MCF 10A (cell line): ENCODE measurements around the gene COL23A1. TPM values are rescaled to one million over a fixed set of nuclear protein-coding genes. Genes with fewer than 3 reads are reported as not detected.

Source experiments
- BruUV-seq: library from RNA; stranded (reverse); fragments of 400-500 nt; replicated peaks from 2 replicates; lab custom pipeline; 2021; lab: Mats Ljungman, UMichigan
- CTCF ChIA-PET: fragments of 300-600 bp; sonication (Branson Sonifier 250); formaldehyde crosslinking; extraction: SDS; loops from one replicate; lab custom pipeline; 2021; ENCODE audit warnings: antibody characterized with exemption, inconsistent platforms; lab: Yijun Ruan, JAX
- POLR2A ChIA-PET: fragments of 300-600, 350-650 bp; sonication (Branson Sonifier 250); formaldehyde crosslinking; extraction: SDS; loops from one replicate; lab custom pipeline; 2020; ENCODE audit warnings: antibody characterized with exemption, inconsistent platforms; lab: Yijun Ruan, JAX
- DNase-seq: peaks from one replicate; pipeline ENCODE4 v3.0.0-alpha.2; 2018; ENCODE audit not compliant: unreplicated experiment
- H3K27ac Mint-ChIP-seq: one replicate; pipeline ENCODE4 v1.8.0; 2022; ENCODE audit warnings: mild to moderate bottlenecking, low read depth, mixed read lengths; ENCODE audit not compliant: unreplicated experiment
- H3K27me3 Mint-ChIP-seq: one replicate; pipeline ENCODE4 v1.8.0; 2022; ENCODE audit warnings: mixed read lengths; ENCODE audit not compliant: insufficient read depth, unreplicated experiment
- H3K36me3 Mint-ChIP-seq: one replicate; pipeline ENCODE4 v1.8.0; 2022; ENCODE audit warnings: mild to moderate bottlenecking, moderate library complexity, mixed read lengths; ENCODE audit not compliant: insufficient read depth, unreplicated experiment
- H3K4me1 Mint-ChIP-seq: one replicate; pipeline ENCODE4 v1.8.0; 2022; ENCODE audit warnings: mixed read lengths; ENCODE audit not compliant: insufficient read depth, unreplicated experiment
- H3K4me3 Mint-ChIP-seq: one replicate; pipeline ENCODE4 v1.8.0; 2022; ENCODE audit warnings: mild to moderate bottlenecking, moderate library complexity, mixed read lengths; ENCODE audit not compliant: unreplicated experiment
- H3K9me3 Mint-ChIP-seq: one replicate; pipeline ENCODE4 v1.8.0; 2022; ENCODE audit warnings: mixed read lengths; ENCODE audit not compliant: unreplicated experiment
- CTCF ChIP-seq: fragments of 200-600 bp; IDR thresholded peaks from one replicate; pipeline ENCODE4 v1.8.0; 2022; ENCODE audit warnings: antibody characterized with exemption, mild to moderate bottlenecking; ENCODE audit not compliant: unreplicated experiment
- intact Hi-C: fragments of 100-400 bp; cut with micrococcal nuclease; formaldehyde crosslinking; loops from 2 replicates; pipeline ENCODE4 v1.14.1; 2022
- total RNA-seq: library from RNA; stranded (reverse); gene quantifications from 2 replicates; pipeline ENCODE4 v1.2.3, GENCODE V29; 2022

The COL23A1 gene
- total RNA-seq, 1 experiment from 2014 or later: not detected

- H3K27me3 Mint-ChIP-seq: no peaks in the 10 kb centered on the region
- intact Hi-C loops: no loop called here
- ChIA-PET CTCF (interaction anchor here (1.0 to 1.9 kb wide), 2 partner anchors 15 to 312 kb away, joined by 3 to 6 read pairs; no protein-coding TSS in a partner anchor), POLR2A (interaction anchor here (1.0 to 1.9 kb wide), 4 partner anchors 12 to 366 kb away, joined by 3 to 7 read pairs (median 4); no protein-coding TSS in a partner anchor)
- TF ChIP-seq CTCF: no peak
- H3K4me1 Mint-ChIP-seq: peaks cover 40% of the 10 kb centered on the region
- DNase-seq: no peak
- H3K27ac Mint-ChIP-seq: no peak overlapping the region
- no TSS peak for BruUV-seq
- no peak overlapping the region for H3K4me3 Mint-ChIP-seq
- no peaks in the 10 kb centered on the region for H3K9me3 Mint-ChIP-seq
- H3K36me3 Mint-ChIP-seq: no peaks in the 10 kb centered on the region
Measured at GRCh38 chr5:178238313-178238635, 351.9 kb downstream of the COL23A1 start.

DNA sequence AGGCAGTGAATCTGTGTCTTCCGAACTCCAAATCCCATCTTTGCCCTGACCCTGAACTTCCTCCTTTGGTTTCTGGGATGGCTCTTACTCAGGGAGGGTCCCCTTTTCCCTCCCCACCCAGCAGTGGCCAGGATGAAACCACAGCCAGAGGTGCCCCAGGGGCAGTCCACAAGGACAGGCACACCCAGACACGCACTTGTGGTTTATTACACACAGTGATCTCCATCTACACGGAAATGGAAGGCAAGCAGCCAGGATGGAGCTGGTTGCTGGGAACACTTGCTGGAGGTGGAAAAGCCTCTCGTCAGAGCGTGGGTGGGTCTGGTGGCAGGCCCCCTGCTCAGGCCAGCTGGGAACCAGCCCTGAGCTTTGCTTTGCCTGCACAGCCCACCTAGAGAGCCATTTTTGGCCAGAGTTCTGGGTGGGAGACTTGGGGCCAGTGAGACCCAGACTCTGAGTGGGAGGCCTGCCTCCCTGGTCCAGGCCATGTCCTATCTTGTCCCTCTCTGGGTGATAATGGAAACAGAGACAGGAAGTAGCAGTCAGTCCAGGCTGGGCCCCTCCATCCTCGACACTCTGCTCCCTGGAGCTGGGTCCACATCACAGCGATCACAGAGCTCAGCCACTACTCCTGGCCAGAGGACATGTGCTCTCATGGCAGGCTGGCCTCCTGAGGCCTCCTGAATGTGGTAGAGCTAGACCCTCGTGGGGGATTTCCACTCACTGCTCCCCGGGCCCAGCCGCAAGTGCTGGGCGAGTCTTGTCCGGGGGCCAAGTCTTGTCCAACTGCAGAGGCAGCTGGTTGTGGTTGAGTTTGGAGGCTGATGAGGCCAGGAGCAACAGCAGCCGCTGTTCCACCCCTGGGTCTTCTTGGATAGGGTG is 352.5 kb downstream of the COL23A1 start:
- BruUV-seq: no TSS peak
- H3K4me3 Mint-ChIP-seq: peak overlapping the region; percentile 36
- H3K9me3 Mint-ChIP-seq: no peaks in the 10 kb centered on the region
- no peaks in the 10 kb centered on the region for H3K27me3 Mint-ChIP-seq
- intact Hi-C loops: loop anchor here (2.0 kb wide), 1 partner anchor 313 kb away; no protein-coding TSS in a partner anchor
- ChIA-PET POLR2A (interaction anchor here (0.7 to 1.9 kb wide), 9 partner anchors 10 to 390 kb away, joined by 3 to 7 read pairs (median 3); partner anchors contain the start of gene CLK4), CTCF (interaction anchor here (0.6 to 1.9 kb wide), 7 partner anchors 11 to 313 kb away, joined by 3 to 6 read pairs (median 3); no protein-coding TSS in a partner anchor)
- DNase-seq: peak; percentile 89
- no peak for TF ChIP-seq CTCF
- H3K27ac Mint-ChIP-seq: peak overlapping the region; percentile 85
- H3K4me1 Mint-ChIP-seq: peaks cover 40% of the 10 kb centered on the region
- H3K36me3 Mint-ChIP-seq: no peaks in the 10 kb centered on the region

GRCh38 chr5:178236679-178237078 is 353.5 kb downstream of the COL23A1 start:
- no peak for TF ChIP-seq CTCF
- Mint-ChIP-seq H3K27me3 (no peaks in the 10 kb centered on the region), H3K4me1 (peaks cover 40% of the 10 kb centered on the region), H3K4me3 (no peak overlapping the region), H3K36me3 (peaks cover 3% of the 10 kb centered on the region), H3K27ac (peak overlapping the region; percentile 85), H3K9me3 (no peaks in the 10 kb centered on the region)
- no TSS peak for BruUV-seq
- no peak for DNase-seq
- POLR2A ChIA-PET: interaction anchor here (0.8 to 1.9 kb wide), 2 partner anchors 30 to 316 kb away, joined by 3 to 7 read pairs; no protein-coding TSS in a partner anchor
- intact Hi-C loops: loop anchor here (2.0 kb wide), 1 partner anchor 314 kb away; no protein-coding TSS in a partner anchor
- CTCF ChIA-PET: interaction anchor here (0.6 to 2.4 kb wide), 8 partner anchors 10 to 388 kb away, joined by 3 to 9 read pairs (median 3); no protein-coding TSS in a partner anchor

GRCh38 chr5:178236126-178236525 is 354.1 kb downstream of the COL23A1 start:
- Mint-ChIP-seq H3K4me1 (peaks cover 43% of the 10 kb centered on the region), H3K27me3 (no peaks in the 10 kb centered on the region), H3K9me3 (no peaks in the 10 kb centered on the region), H3K4me3 (no peak overlapping the region), H3K27ac (no peak overlapping the region), H3K36me3 (peaks cover 7% of the 10 kb centered on the region)
- ChIA-PET CTCF (interaction anchor here (0.6 to 2.4 kb wide), 9 partner anchors 10 to 389 kb away, joined by 3 to 9 read pairs (median 3); no protein-coding TSS in a partner anchor), POLR2A (interaction anchor here (0.8 kb wide), 1 partner anchor 316 kb away, joined by 3 read pairs; no protein-coding TSS in a partner anchor)
- intact Hi-C loops: loop anchor here (2.0 kb wide), 1 partner anchor 315 kb away; no protein-coding TSS in a partner anchor
- TF ChIP-seq CTCF: no peak
- BruUV-seq: no TSS peak
- DNase-seq: no peak
